ENCODE results near the gene TRAK2.
"Not testable (repeated sequence)": the region's sequence is repeated elsewhere in the genome, so short reads cannot be mapped to it uniquely, and the experiment has no call there.

TRAK2 gene

GRCh38 chr2:201436141-201436540 is 15.1 kb downstream of the TRAK2 start:
- H3K4me3 ChIP-seq (ENCODE audit: low read depth, low read length): no peak overlapping the region
- TF ChIP-seq CTCF (IDR thresholded peaks at IDR 0.05; ENCODE audit: borderline replicate concordance, insufficient read depth, low read depth, low read length): no peak

GRCh38 chr2:201433394-201433995 is 17.8 kb downstream of the TRAK2 start:
- H3K4me3 ChIP-seq (ENCODE audit: low read depth, low read length): no peak overlapping the region
- no peak for TF ChIP-seq CTCF (IDR thresholded peaks at IDR 0.05; ENCODE audit: borderline replicate concordance, insufficient read depth, low read depth, low read length)

GRCh38 chr2:201432621-201433393 is 18.5 kb downstream of the TRAK2 start:
- TF ChIP-seq CTCF (IDR thresholded peaks at IDR 0.05; ENCODE audit: borderline replicate concordance, insufficient read depth, low read depth, low read length): no peak
- no peak overlapping the region for H3K4me3 ChIP-seq (ENCODE audit: low read depth, low read length)

- no peak overlapping the region for H3K4me3 ChIP-seq (ENCODE audit: low read depth, low read length)
- TF ChIP-seq CTCF (IDR thresholded peaks at IDR 0.05; ENCODE audit: borderline replicate concordance, insufficient read depth, low read depth, low read length): no peak
Observed at GRCh38 chr2:201432038-201432620, 19.1 kb downstream of the TRAK2 start.

- TF ChIP-seq CTCF (IDR thresholded peaks at IDR 0.05; ENCODE audit: borderline replicate concordance, insufficient read depth, low read depth, low read length): no peak
- no peak overlapping the region for H3K4me3 ChIP-seq (ENCODE audit: low read depth, low read length)
Observed at GRCh38 chr2:201430839-201431238, 20.4 kb downstream of the TRAK2 start.

- not testable (repeated sequence) for H3K4me3 ChIP-seq (ENCODE audit: low read depth, low read length)
Observed at GRCh38 chr2:201430322-201430721, 20.9 kb downstream of the TRAK2 start.

- H3K4me3 ChIP-seq (ENCODE audit: low read depth, low read length): not testable (repeated sequence)
Observed at GRCh38 chr2:201429835-201430234, 21.4 kb downstream of the TRAK2 start.

- H3K4me3 ChIP-seq (ENCODE audit: low read depth, low read length): not testable (repeated sequence)
Observed at GRCh38 chr2:201428366-201428765, 22.9 kb downstream of the TRAK2 start.

Data from GM12875 (cell line).